ENCODE data around the gene TAS2R13.

DNA sequence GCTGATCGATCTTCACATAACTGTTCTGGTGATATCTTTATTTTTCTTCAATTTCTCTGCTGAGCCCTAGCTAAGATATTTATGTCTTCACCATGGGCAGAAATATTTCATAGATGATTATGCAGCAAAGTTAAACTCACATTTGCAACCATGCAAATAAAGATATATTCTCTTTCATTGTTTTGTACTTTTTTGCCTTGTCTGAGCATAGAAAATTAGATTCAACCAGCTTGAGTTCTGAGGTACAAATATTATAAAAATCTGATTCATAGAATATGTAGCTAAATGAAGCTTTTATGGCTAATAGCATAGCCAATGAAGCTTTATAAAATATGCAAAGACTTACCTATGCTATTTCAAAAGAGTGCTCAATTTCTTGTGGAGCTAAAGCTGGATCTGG, at the start of gene TAS2R13:
- TF ChIP-seq, protein P1, sequence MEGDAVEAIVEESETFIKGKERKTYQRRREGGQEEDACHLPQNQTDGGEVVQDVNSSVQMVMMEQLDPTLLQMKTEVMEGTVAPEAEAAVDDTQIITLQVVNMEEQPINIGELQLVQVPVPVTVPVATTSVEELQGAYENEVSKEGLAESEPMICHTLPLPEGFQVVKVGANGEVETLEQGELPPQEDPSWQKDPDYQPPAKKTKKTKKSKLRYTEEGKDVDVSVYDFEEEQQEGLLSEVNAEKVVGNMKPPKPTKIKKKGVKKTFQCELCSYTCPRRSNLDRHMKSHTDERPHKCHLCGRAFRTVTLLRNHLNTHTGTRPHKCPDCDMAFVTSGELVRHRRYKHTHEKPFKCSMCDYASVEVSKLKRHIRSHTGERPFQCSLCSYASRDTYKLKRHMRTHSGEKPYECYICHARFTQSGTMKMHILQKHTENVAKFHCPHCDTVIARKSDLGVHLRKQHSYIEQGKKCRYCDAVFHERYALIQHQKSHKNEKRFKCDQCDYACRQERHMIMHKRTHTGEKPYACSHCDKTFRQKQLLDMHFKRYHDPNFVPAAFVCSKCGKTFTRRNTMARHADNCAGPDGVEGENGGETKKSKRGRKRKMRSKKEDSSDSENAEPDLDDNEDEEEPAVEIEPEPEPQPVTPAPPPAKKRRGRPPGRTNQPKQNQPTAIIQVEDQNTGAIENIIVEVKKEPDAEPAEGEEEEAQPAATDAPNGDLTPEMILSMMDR (IDR thresholded peaks at IDR 0.05) = no peak
- no peak for TF ChIP-seq POLR2A (IDR thresholded peaks at IDR 0.05)
- TF ChIP-seq POLR2AphosphoS5 (IDR thresholded peaks at IDR 0.05) = no peak

Data from prostate gland (tissue), 2 donors.